GM19468 (cell line): ENCODE data around the gene PPP1R3G.

Experiments used
- ATAC-seq: cut with Tn5 transposase; IDR thresholded peaks from one replicate; pipeline ENCODE4 v1.9.1; 2021; ENCODE audit warnings: mild to moderate bottlenecking, moderate library complexity, moderate number of reproducible peaks; ENCODE audit not compliant: unreplicated experiment; ENCODE audit errors: extremely low read depth

PPP1R3G gene

DNA sequence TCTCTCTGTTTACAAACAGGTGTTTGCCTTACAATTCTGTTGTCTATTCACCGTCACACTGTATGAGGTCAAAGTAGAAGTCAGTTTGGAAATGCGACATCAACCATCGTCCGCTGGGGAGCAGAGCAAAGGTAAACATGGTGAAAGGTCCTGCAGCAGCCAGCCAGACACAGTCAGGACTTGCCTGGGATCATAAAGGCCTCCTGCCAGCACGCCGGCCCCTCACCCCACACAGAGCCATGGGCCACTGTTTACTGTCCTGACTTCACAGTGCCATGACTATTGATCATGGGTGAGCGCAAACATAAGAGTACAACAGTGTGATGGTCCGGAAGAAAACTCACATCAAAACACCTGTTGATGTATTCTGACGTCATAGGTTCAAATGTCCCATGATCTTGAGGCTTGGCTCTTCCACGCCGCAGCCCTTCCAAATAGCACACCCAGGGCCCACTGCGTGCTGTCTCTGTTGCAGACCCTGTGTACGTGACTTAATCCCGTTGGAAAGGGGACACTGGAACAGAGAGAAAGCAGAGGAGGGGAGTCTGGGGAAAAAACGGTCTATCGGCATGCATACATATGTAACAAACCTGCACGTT lies 16.9 kb upstream of the PPP1R3G start:
- no peak for ATAC-seq

DNA sequence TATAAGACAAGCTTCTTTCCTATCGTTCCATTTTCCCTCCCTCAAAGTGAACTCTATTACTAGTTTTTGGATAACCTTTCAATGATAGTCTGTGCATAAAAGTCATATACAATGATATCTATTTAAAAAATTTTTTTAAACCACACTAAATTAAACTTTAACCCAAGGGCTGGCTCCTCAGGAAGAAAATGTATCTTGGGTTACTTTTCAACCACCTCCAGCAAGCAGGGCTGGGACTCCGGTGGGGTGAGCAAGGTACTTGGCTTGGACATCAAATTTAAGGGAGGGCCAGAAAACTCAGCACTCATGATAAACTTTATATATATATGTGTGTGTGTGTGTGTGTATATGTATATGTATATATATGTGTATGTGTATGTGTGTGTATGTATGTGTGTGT lies 13.9 kb upstream of the PPP1R3G start:
- ATAC-seq = no peak

DNA sequence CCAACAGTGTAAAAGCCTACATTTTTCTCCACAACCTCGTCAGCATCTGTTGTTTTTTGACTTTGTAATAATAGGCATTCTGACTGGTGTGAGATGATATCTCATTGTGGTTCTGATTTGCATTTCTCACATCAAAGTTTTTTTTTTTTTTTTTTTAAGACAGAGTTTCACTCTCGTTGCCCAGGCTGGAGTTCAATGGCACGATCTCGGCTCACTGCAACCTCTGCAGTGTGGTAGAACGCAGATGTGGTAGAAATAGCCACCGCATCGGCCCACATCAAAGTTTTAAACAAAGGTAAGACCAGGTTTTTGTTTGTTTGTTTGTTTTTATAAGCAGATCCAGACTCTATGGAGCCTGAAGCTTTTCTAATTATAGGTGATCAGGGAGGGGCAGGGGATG lies 12.7 kb upstream of the PPP1R3G start:
- ATAC-seq = no peak

DNA sequence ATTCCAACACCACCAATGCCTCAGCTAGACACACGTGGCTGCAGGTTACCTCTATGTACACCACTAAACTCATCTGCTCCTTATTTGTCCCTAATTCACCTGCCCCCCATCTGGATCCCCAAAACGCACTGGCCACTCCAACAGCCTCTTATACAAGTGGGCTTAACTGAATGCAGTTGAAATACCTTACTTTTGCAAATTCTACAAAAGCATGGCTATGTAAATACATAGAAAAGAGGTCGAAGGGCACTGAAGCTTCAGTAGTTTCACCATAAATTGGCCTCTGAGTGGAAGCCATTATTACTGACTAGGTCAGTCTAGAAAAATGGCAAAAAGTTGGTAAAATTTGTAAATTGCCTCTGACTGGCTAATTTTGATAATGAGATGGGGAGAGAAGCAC lies 11.1 kb upstream of the PPP1R3G start:
- no peak for ATAC-seq

DNA sequence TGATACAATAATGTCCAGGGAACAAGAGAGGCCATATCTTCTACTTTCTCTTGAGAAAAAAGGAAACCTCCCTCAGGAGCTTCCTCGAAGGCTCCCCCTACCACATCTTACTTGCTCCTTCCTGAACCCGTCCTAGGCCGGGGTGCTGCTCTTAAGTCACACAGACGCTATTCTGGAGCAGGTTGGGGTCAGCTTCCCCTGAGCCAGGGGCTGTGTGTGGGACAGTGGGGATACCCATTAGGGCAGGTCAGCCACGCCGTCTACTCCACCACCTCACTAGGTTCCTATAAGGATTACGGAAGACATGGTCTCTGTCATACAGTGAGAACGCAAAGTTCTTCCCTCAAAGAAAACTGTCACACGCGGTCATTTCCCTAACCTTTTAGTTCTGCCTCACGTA lies 8.2 kb upstream of the PPP1R3G start:
- ATAC-seq = no peak

DNA sequence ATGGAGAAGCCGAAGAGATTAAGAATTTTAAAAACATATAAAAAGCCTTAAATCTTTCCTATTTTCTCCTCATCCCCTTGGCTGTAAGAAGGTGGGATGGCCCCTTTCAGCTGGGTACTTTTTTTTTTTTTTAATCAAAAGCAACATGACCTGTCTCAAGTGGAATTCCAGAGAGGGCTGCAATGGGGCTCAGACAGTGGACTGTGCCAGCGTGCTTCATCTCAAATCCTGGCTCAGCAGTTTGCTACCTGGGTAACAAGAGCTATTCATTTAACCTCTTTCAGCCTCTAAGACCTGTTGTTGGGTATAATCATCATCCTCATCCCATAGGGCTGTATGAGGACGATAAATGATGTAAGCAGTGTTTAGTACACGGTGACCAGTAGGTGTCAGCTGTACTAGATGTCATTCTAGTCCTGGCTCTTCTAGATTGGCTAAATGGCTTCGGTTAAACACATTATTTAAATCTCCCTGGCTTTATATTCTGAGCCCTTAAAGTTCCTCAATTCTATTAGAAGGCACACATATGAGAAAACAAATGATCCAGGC lies 6.9 kb upstream of the PPP1R3G start:
- no peak for ATAC-seq

DNA sequence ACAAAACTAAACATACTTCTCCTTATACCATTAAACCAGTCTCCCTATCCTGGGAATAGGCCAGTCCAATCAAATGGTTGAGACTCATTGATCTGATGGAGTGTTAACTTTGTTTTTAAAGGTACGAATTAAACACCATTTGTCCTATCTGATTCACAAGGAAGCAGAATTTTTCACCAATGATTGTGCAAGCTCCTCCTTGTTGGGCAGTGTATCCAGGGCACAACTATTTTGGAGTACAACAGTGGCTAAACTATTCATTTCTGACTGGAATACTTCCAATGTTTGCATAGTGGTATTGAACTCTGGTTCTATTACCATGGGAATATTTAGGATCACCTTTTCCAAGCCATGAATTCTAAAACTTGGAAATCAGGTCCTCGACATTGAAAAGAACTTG lies 5.4 kb upstream of the PPP1R3G start:
- no peak for ATAC-seq

DNA sequence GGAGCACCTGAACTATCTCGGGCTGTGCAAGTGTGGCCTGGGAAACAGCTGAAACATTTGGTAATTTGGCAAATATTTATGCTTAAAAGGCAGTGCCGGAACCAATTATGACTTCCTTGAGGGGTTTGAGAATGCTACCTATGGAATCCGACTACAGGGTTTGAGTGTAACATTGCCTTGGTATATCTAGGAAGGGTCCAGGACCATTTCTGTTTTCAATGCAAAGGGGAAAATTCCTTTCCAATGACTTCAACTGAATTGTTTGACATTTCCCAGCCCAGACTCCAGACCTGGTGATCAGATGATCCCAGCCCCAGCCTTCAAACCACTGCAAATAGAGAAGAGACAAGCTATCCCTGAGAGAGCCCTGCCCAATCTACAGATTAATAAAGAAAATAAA lies 4.6 kb upstream of the PPP1R3G start:
- ATAC-seq = no peak

DNA sequence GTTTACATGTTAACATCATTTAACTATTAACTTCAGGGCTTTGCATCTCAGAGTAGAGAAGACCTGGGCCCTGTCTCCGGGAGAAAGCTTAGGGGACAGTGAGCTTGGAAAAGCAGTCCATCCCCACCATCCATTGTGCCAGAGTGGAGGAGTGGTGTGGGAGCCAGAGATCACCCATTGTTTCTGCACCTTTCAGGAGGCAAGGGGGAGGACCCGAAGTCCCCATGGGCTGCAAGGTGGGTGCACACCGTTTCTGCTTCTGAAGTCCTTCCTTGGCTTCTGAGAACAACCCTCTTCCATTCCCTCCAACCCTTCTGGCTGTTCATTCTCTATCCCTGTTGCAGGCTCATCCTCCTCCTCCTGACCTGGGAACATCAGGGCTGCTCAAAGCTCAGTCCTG lies 4.0 kb upstream of the PPP1R3G start:
- no peak for ATAC-seq

DNA sequence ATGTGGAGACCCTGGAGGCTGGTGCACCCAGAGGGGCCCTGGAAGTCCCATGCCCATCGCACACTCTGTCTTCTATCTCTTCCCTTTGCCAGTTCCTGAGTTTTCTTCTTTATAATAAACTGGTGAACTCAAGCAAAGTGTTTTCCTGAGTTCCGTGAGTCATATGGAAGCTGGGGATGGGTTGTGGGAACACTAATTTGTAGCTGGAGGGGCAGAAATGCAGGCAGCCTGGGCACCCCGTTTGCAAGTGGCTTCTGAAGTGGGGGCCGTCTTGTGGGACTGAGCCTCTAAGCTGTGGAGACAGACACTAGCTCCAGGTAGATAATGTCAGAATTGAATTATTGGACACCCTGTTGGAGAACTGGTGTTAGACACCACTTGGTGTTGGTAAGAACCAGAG lies 3.2 kb upstream of the PPP1R3G start:
- no peak for ATAC-seq

DNA sequence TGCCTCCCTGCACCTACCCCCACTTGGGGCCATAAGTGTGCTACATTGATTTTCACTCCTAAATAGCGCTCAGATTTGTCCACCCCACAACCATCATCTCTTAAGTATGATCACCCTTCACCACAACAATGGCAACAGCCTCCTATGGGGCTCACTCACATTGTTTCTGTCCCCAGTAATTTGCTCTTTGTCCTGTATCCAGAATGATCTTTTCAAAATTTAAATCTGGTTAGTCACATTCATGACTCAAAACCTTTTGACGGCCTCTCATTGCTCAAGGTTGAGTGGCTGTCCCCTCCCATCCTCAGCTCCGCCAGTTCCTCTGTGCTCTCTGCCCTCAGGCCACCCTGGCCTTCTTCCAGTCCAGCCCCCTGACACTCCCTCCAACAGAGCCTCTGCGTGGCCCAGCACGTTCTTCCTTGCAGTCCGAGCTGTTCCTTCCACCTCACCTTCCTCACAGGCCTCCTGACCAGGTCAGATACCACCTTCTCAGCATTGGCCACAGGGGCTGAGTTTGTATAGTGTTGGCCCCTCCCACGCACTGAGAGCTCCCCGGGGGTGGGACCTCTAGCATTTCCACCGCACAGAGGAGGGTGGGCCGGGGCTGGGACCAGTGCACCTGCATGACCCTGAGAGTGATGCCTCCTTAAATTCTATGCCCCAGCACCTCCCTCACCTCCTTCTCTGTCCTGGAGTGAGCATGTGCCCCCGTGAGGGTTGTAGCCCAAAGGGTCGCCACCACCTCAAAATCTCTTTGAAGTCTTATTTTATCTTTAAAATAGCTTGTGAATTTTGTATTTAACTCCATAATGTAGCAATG lies 2.4 kb upstream of the PPP1R3G start:
- ATAC-seq = no peak

DNA sequence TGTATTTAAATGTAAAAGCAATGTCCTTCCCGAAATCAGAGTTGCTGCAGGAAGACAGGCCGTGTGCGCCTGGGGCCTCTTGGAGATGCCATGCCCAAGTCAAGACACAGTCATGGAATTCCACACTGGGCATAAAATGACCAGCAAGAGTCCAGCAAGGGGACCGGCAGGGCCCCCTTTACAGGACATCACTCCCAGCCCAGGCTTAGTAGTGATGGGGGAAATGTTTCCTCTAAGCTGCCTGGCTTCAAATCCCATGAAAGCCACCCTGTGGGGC lies 1.9 kb upstream of the PPP1R3G start:
- ATAC-seq = no peak

DNA sequence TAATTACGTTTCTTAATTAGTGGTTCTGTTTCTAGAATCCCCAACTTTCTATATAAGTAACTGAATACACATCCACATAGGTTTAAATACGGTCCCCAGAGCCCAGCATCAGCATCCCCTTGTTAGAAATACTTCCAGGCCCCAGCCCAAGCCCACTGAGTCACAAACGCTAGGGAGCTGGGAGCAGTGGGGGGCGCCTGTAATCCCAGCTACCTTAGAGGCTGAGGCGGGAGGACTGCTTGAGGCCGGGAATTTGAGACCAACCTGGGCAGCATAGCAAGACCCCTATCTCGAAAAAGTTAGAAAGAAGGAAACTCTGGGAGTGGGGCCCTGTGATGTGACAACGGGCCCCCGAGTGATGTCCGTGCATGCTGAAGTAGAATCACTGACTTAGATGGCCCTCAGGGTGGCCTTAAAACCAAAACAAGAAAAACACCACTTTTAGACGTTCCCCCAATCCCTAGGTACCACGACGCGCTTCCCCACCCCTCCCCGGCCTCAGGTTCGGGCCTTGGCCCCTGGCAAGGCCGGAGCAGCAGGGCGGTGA lies 1.3 kb upstream of the PPP1R3G start:
- ATAC-seq = no peak

DNA sequence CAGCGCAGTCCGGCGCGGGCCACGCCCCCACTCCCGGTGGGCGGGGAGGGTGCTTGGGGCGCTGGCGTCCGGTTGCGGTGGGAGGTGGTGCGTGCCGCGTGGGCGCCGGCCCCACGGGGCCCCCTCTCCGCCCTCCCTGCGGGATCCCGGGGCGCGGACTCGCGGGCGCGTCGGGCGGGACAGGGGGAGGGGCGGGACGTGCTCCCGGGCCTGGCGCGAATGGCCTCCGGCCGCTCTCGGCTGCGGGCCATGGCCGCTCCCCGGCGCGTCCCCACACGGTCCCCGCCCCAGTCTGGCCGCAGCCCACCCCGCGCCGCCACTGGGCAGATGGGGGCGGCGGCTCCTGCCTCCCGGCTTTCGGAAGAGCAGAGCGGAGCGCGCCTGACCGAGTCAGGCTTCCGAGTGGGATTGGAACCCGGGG lies 771 bp upstream of the PPP1R3G start:
- ATAC-seq = no peak

DNA sequence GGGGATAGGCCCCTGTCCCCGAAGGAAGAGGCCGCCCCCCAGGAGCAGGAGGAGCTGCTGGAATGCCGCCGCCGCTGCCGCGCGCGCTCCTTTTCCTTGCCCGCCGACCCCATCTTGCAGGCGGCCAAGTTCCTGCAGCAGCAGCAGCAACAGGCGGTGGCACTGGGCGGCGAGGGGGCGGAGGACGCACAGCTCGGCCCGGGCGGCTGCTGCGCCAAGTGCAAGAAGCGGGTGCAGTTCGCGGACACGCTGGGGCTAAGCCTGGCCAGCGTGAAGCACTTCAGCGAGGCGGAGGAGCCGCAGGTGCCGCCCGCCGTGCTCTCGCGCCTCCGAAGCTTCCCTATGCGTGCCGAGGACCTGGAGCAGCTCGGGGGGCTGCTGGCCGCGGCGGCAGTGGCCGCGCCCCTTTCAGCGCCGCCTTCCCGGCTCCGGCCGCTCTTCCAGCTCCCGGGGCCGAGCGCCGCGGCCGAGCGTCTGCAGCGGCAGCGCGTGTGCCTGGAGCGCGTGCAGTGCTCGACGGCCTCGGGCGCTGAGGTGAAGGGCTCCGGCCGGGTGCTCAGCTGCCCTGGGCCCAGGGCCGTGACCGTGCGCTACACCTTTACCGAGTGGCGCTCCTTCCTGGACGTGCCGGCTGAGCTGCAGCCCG lies 630 bp downstream of the PPP1R3G start:
- peak; percentile 21 for ATAC-seq

DNA sequence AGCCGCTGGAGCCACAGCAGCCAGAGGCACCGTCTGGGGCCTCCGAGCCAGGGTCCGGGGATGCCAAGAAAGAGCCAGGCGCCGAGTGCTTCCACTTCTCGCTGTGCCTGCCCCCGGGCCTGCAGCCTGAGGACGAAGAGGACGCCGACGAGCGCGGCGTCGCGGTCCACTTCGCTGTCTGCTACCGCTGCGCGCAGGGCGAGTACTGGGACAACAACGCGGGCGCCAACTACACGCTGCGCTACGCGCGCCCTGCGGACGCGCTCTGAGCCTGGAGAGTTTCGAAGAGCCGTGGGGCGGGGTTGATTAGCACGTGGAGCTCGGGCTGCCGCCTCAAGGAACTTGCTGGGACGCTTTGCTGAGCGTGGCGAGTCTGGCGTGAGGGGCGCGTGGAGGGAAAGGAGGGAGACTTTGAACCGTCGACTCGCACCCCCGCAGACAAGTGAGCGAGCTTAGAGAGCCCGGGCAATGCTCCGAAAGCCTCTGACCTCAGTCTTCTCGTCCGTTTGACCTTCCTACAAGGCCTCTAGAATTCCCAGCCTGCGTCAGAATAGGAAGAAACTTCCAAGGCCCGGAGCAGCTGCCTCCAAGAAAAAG lies 1.3 kb downstream of the PPP1R3G start:
- no peak for ATAC-seq

DNA sequence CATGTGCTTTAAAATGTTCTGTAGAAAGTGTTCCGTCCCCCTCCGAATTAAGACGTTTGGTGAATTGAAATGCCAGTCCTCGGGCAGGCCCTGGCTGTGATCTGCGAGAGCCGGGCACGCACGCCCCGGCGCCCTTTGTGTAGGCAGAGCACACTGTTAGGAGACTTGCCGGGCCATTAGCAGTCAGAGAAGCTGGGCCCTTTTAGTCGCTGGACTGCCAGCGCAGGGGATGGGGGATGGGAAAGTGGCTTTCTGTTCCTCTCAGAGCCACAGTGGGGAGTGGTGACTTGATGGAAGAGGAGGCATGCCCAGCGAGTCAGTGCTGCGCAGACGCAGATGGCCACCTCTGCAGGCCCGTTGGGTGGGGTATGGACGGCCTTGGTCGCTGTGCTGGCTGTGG lies 2.2 kb downstream of the PPP1R3G start:
- ATAC-seq = no peak

DNA sequence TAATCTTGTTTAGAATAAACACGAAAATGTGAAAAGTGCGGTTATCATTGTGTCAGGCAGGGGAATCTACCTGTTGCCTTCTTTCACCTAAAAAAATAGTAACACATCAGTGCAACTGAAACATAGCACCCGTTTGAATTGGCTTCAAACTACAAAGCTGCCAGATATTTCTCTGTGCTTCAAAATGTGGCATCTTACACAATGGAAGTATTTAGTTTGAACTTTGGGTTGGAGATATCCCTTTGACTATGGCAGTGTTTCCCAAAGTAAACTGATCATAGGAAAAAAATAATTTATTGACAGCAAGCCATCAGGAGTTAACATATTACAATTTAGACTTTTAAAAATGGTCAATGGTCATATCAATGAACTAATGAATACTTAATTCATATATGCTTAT lies 3.6 kb downstream of the PPP1R3G start:
- no peak for ATAC-seq

DNA sequence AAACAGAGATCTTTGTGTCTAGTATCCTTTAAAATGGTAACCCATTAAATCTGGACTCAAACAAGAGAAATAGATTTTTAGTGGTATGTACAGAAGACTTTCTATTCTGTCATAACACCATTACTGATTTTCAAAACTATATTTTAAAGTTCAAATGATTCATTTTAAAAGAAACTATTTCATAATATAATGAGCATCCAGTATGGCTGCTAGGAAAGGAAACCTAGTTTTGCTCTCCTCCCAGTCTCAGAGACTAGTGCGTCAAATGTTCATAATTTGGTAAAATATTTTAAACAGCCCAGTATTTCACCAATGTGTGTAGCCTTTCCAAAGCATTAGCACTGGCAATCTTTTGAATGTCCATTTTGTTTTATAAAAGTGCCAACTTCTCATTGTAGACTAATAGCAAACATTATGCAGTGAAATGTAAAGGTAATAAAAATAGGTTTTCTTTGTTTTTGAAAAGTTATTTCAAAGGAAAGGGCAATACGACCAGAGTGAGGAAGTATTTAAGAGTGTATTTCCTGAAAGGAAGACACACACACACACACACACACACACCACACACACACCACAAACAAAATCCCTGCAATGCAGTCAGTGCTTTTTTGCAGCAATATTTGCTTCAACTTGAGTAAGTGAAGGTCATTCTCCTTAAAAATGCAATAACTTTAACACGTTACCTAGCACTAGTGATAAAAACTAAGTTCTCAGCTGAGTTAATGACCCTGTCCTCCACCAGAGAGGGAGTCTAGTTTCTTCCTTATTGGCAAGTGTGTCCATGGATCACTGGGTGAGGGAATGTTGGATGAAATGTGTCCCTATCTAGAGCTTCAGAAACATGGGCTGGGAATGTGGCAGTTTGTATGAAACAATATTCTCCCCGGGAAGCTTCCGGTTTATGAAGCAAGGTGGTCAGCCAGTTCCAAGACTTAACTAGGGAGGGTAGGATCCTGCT lies 4.6 kb downstream of the PPP1R3G start:
- ATAC-seq = no peak

DNA sequence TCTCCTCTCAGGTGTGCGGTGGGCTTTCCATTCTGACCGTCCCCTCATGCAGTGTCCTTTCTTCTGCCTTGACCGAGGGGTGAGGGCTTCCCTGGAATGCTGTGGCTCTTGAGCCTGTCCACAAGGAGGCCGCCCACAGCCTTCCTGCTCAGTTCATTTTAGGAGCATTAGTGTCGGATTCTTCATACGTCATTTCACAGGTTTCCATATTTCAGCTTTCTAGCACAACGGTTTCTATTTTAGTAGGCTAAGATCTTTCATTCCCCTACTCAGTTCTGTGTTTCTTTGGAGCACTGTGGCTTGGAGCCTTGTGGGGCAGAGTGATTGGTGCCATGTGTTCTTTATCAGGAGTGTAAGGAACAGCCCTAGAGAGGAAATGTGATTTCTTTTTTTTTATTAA lies 5.5 kb downstream of the PPP1R3G start:
- ATAC-seq = no peak
